RWPE1 (cell line): ENCODE results near the gene CHMP1A.
A peak's percentile ranks its signal among the peaks of the same experiment; 100 is the strongest.

ENCODE experiments used
- CTCF ChIA-PET: fragments of 350-600 bp; sonication (Branson Sonifier 250); formaldehyde crosslinking; extraction: SDS; loops from one replicate; lab custom pipeline; 2021; lab: Yijun Ruan, JAX
- POLR2A ChIA-PET: fragments of 400-600 bp; formaldehyde crosslinking; extraction: SDS; loops from one replicate; lab custom pipeline; 2020; ENCODE audit warnings: antibody characterized with exemption; ENCODE audit not compliant: low non-redundant PET; lab: Yijun Ruan, JAX
- DNase-seq: peaks from one replicate; pipeline ENCODE4 v3.0.0; 2012; ENCODE audit warnings: low spot score
- H3K27ac ChIP-seq: fragments of 450-650 bp; 2 replicates; pipeline ENCODE4 v1.5.1; 2017
- TF ChIP-seq, protein P1 (sequence below): fragments of 450-650 bp; conservative IDR thresholded peaks from 2 replicates; pipeline ENCODE4 v1.5.1; 2017; ENCODE audit warnings: low read depth, mild to moderate bottlenecking

CHMP1A gene

GRCh38 chr16:89598199-89598598 is 59.3 kb downstream of the CHMP1A start:
- TF ChIP-seq, protein P1, sequence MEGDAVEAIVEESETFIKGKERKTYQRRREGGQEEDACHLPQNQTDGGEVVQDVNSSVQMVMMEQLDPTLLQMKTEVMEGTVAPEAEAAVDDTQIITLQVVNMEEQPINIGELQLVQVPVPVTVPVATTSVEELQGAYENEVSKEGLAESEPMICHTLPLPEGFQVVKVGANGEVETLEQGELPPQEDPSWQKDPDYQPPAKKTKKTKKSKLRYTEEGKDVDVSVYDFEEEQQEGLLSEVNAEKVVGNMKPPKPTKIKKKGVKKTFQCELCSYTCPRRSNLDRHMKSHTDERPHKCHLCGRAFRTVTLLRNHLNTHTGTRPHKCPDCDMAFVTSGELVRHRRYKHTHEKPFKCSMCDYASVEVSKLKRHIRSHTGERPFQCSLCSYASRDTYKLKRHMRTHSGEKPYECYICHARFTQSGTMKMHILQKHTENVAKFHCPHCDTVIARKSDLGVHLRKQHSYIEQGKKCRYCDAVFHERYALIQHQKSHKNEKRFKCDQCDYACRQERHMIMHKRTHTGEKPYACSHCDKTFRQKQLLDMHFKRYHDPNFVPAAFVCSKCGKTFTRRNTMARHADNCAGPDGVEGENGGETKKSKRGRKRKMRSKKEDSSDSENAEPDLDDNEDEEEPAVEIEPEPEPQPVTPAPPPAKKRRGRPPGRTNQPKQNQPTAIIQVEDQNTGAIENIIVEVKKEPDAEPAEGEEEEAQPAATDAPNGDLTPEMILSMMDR, result no peak
- H3K27ac ChIP-seq, result no peak overlapping the region
- no peak for DNase-seq
- POLR2A ChIA-PET, result no interaction called here
- CTCF ChIA-PET, result no interaction called here

GRCh38 chr16:89596957-89597649 is 60.4 kb downstream of the CHMP1A start:
- TF ChIP-seq, protein P1, result no peak
- peak overlapping the region; percentile 25 for H3K27ac ChIP-seq
- CTCF ChIA-PET, result no interaction called here
- POLR2A ChIA-PET, result no interaction called here
- DNase-seq, result no peak

DNA sequence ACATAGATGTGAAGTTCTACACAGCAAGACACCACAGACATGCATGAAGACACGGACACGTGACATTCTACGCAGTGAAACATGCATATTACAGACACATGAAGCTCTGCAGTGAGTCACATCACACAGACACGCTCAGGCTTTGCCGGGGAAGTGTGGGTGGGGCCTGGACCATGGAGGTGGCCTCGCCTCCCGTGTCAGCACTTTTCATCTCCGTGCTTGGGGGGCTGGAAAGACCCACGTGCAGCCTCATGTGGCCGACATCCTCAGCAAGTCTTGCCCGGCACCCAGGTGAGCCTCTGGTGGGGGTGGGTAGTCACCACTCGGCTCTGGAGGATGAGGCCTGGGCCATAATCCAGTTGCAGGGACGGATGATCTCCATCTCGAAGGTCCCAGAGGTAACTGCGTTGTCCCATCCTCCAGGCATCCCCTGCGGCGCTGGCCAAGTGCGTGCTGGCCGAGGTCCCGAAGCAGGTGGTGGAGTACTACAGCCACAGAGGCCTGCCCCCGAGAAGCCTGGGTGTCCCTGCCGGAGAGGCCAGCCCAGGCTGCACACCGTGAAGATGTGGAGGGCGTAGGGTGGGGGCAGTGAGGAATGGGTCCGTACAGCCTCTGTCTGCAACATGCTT is 61.3 kb downstream of the CHMP1A start:
- no peak overlapping the region; the same call in 1 of the 2 replicates for H3K27ac ChIP-seq
- ChIA-PET POLR2A (no interaction called here), CTCF (no interaction called here)

DNA sequence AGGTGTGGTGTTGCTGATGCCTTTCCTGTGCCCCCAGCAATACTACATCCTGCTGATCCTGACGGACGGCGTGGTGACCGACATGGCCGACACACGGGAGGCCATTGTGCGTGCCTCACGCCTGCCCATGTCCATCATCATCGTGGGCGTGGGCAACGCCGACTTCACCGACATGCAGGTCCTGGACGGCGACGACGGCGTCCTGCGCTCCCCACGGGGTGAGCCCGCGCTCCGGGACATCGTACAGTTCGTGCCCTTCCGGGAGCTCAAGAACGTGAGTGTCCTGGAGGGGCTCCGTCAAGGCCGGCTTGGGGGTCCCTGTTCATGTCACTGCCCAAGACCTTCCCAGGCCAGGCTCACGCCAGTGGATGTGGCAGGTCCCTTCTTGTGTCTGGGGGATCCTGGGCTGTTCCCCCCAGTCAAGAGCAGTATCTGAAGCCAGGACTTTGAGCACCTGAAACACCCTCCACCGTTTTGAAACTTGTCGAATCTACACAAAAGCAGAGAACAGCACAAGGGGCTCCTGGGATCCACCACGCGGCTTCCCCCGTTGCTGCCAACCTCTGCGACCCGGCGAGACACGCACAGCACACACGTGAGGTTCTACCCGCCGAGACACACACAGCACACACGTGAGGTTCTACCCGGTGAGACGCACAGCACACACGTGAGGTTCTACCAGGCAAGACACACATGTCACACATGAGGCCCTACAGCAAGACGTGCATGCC is 62.0 kb downstream of the CHMP1A start:
- ChIA-PET CTCF (interaction anchor here (0.6 kb wide), 1 partner anchor 63 kb away, joined by 3 read pairs; no protein-coding TSS in a partner anchor), POLR2A (no interaction called here)
- H3K27ac ChIP-seq, result no peak overlapping the region; the same call in 1 of the 2 replicates
- TF ChIP-seq, protein P1, result no peak
- DNase-seq, result no peak

More for the DNA sequence above, 61.3 kb downstream of the CHMP1A start:
- DNase-seq, result no peak
- TF ChIP-seq, protein P1, result no peak
